GM12873 (cell line): ENCODE measurements around the gene PARP14.

Experiments
- CTCF ChIP-seq: IDR thresholded peaks from 2 replicates; pipeline ENCODE4 v1.5.1; 2012; ENCODE audit warnings: low read depth, mild to moderate bottlenecking, moderate library complexity, low read length, control low read depth; ENCODE audit not compliant: insufficient read depth; ENCODE audit errors: missing control alignments

Gene PARP14

GRCh38 chr3:122725106-122725505, 44.5 kb downstream of the PARP14 start:
- TF ChIP-seq CTCF, result no peak

- no peak for TF ChIP-seq CTCF
Observed at GRCh38 chr3:122727294-122727693, 46.7 kb downstream of the PARP14 start.

DNA sequence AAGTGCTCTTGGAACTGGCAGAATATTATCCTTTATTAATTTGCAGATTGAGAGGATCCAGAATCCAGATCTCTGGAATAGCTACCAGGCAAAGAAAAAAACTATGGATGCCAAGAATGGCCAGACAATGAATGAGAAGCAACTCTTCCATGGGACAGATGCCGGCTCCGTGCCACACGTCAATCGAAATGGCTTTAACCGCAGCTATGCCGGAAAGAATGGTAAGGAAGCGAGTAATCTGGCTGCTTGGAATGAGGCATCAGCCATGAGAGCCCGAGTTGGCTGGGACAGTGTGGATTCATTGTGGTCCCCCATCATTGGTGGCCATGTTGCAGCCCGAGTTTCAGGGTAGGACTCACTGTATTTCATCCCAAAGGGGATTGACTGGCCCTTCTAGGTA, 47.1 kb downstream of the PARP14 start:
- TF ChIP-seq CTCF, result no peak

GRCh38 chr3:122728186-122728585, 47.5 kb downstream of the PARP14 start:
- no peak for TF ChIP-seq CTCF

- no peak for TF ChIP-seq CTCF
Observed at GRCh38 chr3:122728756-122729514, 48.3 kb downstream of the PARP14 start.

DNA sequence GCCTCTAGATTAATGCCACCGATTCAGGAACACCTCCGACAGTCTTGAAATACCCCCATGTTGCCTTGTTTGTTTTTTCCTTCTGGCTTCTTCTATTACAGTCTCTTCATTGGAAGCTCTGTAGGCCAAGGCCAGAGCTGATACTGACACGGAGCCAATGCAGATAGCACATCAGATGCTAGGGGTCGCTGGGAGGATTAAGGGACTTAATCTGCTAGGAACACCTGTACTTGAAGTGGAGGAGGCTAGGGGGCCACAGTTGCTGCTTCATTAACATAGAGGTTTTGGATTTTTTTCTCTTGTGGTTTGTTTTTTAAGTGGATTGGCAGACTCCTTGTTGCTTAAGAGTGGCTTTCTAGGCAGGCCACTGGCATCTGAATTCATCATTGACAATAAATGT, 49.6 kb downstream of the PARP14 start:
- no peak for TF ChIP-seq CTCF

GRCh38 chr3:122739172-122739571, 58.5 kb downstream of the PARP14 start:
- TF ChIP-seq CTCF, result no peak
